SK-N-MC (cell line): ENCODE results near the gene HADHB.

Experiments used
- EZH2 ChIP-seq: fragments of 200-600 bp; sonication (generic); IDR thresholded peaks from one replicate; pipeline ENCODE4 v1.6.1; 2017; ENCODE audit warnings: antibody characterized with exemption
- POLR2AphosphoS5 ChIP-seq: IDR thresholded peaks from 2 replicates; pipeline ENCODE4 v1.6.1; 2012; ENCODE audit warnings: mild to moderate bottlenecking, low read depth, low read length, borderline replicate concordance

- TF ChIP-seq EZH2 = no peak
- TF ChIP-seq POLR2AphosphoS5 = no peak
Measured at GRCh38 chr2:26235089-26235488, 9.7 kb upstream of the HADHB start.
